ENCODE measurements around the gene NPLOC4.

NPLOC4 gene

DNA sequence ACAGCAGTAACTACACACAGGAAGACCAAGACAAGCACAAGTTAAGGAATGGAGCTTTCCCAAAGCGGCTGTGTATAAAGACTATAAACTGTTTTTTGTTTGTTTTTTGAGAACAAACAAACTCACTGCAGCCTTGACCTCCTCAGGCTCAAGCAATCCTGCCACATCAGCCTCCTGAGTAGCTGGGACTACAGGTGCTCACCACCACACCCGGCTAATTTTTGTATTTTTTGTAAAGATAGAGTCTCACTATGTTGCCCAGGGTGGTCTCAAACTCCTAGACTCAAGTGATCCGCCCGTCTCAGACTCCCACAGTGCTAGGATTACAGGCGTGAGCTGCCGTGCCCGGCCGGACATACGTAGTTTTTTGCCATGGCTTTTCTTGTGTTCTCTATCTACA, 23.5 kb upstream of the NPLOC4 start:
- peaks cover 0 to 10% of the 10 kb centered on the region in 2 donors for H3K27me3 ChIP-seq
- H3K4me1 ChIP-seq, result peaks cover 0 to 6% (median 5%) of the 10 kb centered on the region in 4 donors
- no peak for DNase-seq
- no peak overlapping the region for H3K4me3 ChIP-seq
- no peaks in the 10 kb centered on the region for H3K9me3 ChIP-seq
- no peak overlapping the region for H3K27ac ChIP-seq
- intact Hi-C loops (cut with DNase I; ENCODE audit: low total_unique reads), result no loop called here
- no peak for TF ChIP-seq CTCF (IDR thresholded peaks at IDR 0.05)
- H3K36me3 ChIP-seq, result peaks cover 0 to 7% (median 0%) of the 10 kb centered on the region in 3 donors

DNA sequence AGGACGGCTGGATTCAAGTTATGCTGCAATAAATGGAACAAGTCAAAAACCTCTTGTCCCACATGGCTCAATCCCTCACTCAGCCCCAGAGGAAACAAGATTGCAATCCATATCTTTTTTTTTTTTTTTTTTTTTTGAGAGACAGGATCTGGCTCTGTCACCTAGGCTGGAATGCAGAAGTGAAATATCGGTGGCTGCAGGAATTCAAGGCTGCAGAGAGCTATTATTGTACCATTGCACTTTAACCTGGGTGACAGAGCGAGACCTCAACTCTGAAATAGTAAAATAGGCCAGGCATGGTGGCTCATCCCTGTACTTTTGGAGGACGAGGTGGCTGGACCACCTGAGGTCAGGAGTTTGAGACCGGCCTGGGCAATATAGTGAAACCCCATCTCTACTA, 22.1 kb upstream of the NPLOC4 start:
- no peak for DNase-seq
- no peak overlapping the region for H3K27ac ChIP-seq
- H3K27me3 ChIP-seq, result peaks cover 0 to 20% of the 10 kb centered on the region in 2 donors
- H3K36me3 ChIP-seq, result no peaks in the 10 kb centered on the region
- TF ChIP-seq CTCF (IDR thresholded peaks at IDR 0.05), result no peak
- intact Hi-C loops (cut with DNase I; ENCODE audit: low total_unique reads), result no loop called here
- H3K4me3 ChIP-seq, result no peak overlapping the region
- H3K4me1 ChIP-seq, result no peaks in the 10 kb centered on the region
- no peaks in the 10 kb centered on the region for H3K9me3 ChIP-seq

GRCh38 chr17:81656835-81657234, 19.9 kb upstream of the NPLOC4 start:
- Histone ChIP-seq H3K27me3 (peaks cover 0 to 39% of the 10 kb centered on the region in 2 donors), H3K36me3 (no peaks in the 10 kb centered on the region), H3K27ac (no peak overlapping the region), H3K4me3 (no peak overlapping the region), H3K9me3 (no peaks in the 10 kb centered on the region), H3K4me1 (no peaks in the 10 kb centered on the region)
- intact Hi-C loops (cut with DNase I; ENCODE audit: low total_unique reads), result no loop called here
- DNase-seq, result no peak
- TF ChIP-seq CTCF (IDR thresholded peaks at IDR 0.05), result no peak

DNA sequence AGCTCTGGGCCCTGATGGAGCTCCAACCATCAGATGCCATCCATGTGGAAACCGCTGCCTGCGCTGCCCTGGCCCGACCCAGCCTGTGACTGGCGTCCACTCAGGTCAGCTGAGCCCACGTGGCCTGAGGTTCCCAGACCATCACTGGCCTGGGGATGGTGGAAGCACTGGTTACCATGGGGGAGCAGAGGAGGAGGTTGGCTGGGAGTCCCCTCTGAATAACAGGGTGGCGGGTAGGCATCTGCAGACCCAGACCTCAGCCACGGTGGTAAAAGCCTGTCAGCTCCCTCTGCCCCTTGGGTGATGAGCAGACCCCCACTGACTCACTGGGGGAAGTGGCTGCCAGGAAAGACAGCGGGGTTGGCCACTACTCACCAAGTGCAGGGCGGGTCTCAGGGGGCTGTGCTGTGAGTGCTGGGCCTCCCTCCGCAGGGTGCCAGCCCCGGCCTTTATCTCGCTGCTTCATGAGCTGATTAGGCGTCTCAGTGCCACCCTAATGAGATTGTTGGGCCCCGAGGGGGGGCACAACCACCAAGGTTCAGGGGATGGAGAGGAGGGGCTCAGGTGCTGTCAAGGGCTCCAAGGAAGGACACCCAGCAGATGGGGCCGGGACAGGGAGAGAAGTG, 19.3 kb upstream of the NPLOC4 start, which contains the start of gene PDE6G:
Gene PDE6G, minus strand, starts transcription at position 425 of the 626 bp plus-strand sequence. CDS start 3,237 bp downstream, outside the sequence.
- Histone ChIP-seq H3K27ac (no peak within 1 kb of the TSS), H3K9me3 (no peaks in the 10 kb centered on the region), H3K36me3 (no peaks in the 10 kb centered on the region), H3K4me1 (no peaks in the 10 kb centered on the region), H3K27me3 (peaks cover 0 to 45% of the 10 kb centered on the region in 2 donors), H3K4me3 (no peak within 1 kb of the TSS)
- no peak for DNase-seq
- no peak for TF ChIP-seq CTCF (IDR thresholded peaks at IDR 0.05)
- intact Hi-C loops (cut with DNase I; ENCODE audit: low total_unique reads), result no loop called here

- Histone ChIP-seq H3K9me3 (no peaks in the 10 kb centered on the region), H3K27me3 (peaks cover 0 to 52% of the 10 kb centered on the region in 2 donors), H3K4me1 (no peaks in the 10 kb centered on the region), H3K4me3 (no peak overlapping the region), H3K27ac (no peak overlapping the region), H3K36me3 (no peaks in the 10 kb centered on the region)
- intact Hi-C loops (cut with DNase I; ENCODE audit: low total_unique reads), result no loop called here
- no peak for TF ChIP-seq CTCF (IDR thresholded peaks at IDR 0.05)
- no peak for DNase-seq
Observed at GRCh38 chr17:81655378-81656117, 18.6 kb upstream of the NPLOC4 start.

Data from tibial artery (tissue), 4 donors.